GM12892 (cell line): ENCODE results near the gene CPA5.

Source experiments
- POLR2A ChIP-seq: IDR thresholded peaks from 2 replicates; pipeline ENCODE4 v1.6.1; 2011; ENCODE audit warnings: low read depth, low read length, control low read depth
- POLR2AphosphoS5 ChIP-seq: IDR thresholded peaks from 2 replicates; pipeline ENCODE4 v1.6.1; 2011; ENCODE audit warnings: low read depth, low read length, control low read depth

DNA sequence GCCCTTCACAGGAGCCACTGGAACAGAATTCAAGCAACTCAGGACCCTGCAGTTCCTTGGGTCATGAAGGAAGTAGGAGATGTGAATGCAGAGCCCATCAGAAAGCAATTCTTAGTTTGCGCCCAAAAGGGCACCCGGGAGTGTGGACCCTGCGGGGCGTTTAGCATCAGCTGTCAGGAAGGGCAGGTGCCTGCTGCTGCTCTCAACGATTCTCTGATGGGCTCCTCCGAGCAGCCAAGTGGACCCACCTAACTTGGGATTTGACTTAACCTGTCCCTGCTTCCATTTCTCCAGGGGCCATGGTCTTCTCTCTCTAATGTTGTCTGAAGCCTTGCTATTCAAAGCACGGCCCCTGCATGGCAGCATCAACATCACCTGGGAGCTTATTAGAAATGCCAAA, 17.1 kb downstream of the CPA5 start:
- TF ChIP-seq POLR2AphosphoS5 (no peak), POLR2A (no peak)
